ENCODE measurements around the gene ZNF536.

ZNF536 gene

DNA sequence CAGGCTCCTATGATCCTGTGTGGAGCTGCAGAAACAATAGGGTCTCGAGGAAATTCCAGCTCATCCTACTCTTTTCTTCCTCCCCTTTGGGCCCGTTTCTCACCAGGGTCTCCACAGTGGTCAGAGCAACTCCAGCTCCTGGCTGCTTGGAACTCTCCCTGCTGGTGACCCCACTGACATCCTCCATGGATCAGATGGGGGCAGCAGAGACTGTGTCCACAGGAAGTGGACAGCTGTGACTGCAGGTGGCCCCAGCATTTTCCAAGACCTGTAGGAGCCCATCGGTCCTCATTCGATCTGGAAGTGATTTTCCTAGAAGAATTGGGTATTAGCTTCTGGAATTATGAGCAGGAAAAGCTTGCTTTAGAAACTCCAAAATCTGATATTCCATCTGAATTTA, 208.5 kb downstream of the ZNF536 start:
- DNase-seq = no peak

DNA sequence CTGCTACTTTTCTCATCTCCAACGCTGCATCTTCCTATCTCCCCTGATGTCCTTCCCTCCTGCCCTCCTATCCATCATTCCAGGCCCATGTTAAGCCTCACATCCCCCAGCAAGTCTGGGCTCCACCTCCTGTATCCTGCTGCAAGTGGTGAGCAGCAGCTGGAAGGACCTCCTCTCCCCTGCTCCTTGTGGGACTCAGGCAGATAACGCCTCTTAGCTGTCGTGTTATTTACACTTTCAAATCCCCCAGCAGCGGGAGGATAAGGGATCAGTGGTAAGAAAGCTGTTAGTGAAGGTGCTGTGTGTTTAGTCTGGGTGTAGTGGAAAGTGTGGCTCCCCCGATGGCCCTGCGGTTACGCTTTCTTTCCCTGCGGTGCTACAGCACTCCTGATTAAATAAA, 211.9 kb downstream of the ZNF536 start:
- no peak for DNase-seq

DNA sequence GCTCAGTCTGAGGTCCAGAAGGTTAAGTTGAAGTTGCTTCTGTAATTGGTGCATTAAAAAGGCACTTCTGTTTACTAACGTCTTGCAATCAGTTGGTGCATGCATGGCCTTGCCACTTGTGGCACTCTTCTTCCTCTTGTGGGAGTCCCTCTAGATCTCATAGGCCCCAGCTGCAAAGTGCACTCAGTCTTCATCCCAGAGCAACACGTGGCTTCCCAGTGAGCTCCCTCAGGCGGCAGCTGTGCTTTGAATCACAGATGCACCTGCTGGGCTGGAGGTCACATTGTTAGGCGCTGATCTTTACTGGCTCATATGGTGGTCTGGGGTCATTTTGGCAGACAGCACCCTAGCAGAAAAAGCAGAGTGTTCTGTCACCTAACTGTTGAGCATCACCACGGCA, 215.7 kb downstream of the ZNF536 start:
- no peak for DNase-seq

DNA sequence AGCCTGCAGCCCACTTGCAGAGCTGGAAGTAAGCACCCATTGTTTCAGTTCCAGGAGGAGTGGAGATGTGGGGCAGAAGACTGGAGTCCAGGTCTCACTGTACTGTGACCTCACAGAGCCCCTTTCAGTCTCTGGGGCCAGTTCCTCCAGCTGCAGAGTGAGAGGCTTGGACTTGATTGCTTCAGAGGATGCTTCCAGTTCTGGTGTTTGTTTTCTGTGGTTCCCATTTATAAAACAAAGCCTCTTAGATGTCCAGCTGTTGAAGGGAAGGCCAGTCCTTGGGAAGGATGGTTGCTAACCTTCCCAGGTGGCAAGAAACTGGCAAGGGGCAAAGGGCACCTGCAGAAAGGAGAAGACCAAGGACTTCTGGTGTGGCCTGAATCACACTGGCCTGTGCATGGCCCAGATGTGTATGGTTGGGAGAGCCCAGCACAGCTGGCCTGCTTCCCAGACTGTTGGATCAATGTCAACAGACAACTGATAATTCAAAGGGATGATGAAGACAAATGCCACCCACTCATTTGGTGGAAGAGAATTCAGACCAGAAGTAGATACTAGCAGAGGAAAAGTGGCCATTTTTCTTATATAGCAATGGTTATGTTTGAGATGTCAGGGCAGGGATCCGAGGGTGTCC, 218.5 kb downstream of the ZNF536 start:
- DNase-seq = no peak

DNA sequence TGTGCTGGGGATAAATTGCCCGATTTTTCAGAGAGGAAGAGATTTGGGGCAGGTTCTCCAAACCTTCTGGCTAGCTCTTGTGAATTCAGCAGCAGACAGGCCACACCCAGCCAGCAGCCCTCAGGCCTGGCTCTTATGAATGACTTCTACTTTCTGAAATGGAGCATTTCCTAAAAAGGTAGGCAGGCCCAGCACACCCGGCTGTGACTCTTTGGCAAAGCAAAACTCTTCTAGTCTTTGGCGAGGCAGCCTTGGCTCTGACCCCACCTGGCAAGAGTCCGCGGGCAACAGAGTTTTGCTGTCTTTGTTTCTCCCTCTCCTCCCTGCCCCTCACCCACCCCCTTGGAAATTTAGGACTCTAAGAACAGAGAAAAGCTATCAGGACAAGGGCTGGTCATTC, 221.2 kb downstream of the ZNF536 start:
- no peak for DNase-seq

DNA sequence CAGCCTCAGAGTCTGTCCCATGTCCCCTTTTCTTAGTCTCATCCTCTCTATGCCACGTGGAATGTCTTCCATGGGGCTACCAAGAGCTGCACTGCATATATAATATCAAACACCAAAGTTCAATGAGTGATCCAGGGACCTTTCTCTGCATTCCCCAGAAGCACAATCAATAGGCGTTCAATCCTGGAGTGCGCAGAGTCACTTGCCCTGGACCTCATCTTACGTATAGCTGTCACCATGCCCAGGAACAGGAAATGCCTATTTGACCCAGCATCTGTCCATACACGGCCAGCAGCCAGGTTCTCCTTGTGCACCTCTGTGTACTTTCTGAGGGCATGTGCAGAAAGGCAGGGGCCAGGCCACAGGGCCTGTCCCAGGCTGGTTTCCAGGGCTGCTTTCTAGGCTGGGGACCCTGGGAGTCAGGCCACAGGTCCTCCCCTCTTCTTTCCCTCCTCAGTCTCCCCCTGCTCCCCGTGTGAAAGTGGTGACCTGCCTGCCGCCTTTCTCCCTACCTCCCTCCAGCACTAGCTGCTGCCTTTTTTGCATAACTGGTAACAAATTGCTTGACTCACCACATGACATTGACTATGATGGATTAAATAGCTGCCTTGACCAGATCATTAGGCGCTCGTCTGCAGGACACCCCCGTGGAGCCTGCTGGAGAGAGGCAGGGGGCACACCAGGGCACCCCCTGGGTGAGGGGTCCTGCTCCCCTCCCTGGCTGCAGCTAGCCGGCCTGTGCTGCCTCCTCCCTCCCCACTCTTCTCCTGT, 222.0 kb downstream of the ZNF536 start:
- DNase-seq = no peak

DNA sequence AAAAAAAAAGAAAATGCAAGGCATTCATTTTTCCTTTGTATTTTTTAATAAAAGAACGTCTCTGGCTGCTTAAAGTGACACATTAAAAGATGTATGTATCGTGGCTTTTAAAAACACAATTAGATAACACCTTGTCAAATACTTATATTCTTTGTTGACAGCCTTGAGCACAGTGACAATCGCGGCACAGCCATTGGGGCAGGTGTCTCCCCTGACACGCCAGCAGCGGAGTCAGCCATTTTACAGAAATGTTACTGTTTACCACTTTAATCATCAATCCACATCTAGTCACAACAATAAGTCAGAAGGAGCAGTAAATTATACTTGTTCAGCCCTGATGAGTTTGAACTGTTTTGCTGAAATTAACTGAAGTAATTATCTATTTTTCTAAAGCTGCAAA, 224.1 kb downstream of the ZNF536 start:
- DNase-seq = no peak

DNA sequence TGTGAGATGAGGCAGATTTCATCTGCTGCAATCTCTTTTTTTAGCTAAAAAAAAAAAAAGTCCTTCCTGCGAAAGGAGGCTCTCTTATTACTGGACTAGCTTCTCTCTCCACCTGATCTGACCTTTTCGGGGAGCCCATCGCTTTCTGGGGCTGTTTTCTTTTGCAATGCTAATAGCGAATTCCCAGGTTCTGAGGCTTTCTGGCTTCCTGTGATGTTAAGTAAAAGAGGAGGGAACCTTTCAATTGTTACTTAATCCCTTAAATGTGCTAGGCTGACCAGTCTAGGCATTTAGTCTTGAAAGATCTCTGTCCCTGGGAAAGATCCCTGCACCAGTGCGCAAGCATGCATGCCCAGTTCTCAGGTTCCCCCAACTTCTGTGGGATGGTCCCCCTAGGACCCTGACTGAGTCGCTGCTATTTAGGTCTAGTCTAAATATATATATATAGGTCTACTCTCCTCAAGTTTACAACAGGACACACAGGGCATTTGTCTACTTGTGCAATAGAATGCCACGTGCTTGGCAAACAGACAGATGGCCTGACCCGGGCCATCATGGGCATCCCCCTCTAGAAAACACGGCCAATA, 224.7 kb downstream of the ZNF536 start:
- DNase-seq = no peak

DNA sequence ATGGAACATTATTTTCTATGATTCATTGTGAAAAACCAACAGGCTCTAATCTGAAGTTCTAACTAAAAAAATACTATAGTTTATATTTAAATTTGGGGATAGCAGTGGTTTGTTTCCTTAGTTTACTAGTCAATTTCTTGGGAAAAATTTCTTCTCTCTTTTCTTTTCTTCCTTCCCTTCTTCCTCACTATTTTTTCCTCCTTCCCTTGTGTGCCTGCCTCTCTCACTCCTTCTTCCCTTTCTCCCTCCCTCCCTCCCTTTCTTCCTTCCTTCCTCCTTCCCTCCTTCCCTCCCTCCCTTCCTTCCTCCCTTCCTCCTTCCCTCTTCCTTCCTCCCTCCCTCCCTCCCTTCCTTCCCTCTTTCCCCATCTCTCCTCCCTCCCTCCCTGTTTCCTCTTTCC, 226.5 kb downstream of the ZNF536 start:
- no peak for DNase-seq

DNA sequence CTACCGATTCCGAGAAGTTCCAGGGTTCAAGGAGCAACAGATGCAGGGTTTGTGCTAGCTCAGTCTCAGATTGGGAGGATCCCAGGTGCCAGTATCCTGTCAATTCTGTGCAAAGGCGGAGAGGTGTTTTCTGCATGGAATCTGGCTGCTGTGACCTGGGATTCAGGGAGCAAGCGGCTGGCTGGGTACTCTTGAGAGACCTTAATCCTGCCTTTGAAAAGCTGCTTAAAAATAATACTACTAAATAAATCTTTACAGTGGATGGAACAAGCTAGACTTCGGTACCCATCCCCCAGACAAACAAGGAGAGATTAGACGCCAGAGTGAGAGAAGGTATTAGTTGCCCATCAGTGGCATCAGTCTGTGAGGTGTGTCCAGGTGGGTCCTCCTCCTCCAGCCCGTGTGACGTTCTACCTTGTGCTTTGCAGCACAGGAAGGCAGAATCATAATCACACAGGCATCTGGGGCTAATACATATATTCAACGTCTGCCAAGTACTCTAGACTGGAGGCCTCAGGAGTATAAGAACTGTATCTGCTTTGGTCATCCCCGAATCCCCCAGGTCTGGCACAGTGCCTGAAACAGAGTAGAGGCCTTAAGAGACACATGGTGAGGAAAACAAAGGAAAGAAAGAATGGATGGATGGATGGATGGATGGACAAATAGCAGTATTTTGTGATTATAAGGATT, 230.6 kb downstream of the ZNF536 start:
- no peak for DNase-seq

DNA sequence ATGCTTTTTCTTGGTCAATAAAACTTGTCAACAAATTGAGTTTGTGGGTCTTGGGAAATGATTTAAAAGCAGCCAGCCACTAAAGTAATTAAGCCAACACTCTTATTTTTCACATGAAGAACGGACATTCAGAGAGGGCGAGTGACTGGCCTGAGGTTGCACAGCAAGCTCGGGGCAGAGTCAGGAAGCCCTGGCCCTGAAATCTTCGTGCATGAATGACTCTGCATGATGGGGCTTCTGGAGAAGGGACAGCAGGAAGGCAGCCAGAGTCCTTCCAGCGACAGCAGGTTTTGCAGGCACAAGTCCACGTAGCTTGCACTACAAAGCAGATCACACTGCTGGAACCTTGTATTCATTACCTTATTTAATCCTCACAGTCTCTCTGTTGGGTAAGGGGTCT, 232.5 kb downstream of the ZNF536 start:
- no peak for DNase-seq

DNA sequence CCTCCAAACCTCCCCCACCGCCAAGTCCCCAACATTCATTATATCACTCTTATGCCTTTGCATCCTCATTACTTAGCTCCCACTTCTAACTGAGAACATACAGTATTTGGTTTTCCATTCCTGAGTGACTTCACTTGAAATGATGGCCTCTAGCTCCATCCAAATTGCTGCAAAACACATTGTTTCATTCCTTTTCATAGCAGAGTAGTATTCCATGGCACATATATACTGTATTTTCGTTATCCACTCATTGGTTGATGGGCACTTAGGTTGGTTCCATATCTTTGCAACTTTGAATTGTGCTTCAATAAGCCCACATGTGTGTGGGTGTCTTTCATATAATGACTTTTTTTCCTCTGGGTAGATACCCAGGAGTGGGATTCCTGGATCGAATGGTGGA, 233.1 kb downstream of the ZNF536 start:
- DNase-seq = no peak

DNA sequence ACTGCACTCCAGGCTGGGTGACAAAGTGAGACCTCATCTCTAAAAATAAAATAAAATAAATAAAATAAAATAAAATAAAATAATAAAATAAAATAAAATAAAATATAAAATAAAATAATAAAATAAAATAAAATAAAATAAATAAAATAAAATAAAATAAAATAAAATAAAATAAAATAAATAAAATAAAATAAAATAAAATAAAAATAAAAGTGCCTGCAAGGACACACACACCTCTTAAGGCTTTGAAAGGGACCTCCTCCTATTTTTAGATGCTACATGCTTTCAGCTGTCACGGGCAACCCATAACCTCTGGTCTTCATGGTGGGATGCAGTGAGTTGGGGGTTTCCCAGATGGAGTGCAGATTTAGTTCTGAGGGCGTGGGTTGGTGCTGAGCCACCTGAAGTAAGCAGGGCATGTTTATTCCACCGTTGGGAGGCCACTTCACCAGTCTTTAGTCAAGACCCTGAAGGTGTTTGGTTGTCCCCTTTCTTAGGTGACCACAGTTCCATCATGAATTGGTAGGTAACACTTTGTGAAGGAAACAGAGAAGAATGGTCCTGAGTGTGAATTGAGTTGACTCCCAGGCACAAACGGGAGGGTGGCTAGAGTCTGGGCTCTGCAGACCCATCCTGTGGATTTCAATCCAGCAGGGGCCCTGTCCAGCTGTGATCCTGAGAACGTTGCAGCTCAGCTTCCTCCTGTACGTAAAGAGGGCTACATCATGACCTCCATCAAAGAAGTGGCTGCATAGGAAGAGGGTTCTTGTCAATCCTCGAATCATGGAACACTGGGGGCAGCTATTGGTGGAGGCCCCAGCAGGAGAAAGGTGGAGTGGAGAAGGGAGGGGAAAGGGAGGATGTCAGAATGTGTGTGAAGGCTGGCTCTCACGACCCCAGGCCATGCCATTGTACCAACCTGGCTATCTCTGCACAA, 234.2 kb downstream of the ZNF536 start:
- no peak for DNase-seq
